ENCODE data around the gene ZNRF2.

DNA sequence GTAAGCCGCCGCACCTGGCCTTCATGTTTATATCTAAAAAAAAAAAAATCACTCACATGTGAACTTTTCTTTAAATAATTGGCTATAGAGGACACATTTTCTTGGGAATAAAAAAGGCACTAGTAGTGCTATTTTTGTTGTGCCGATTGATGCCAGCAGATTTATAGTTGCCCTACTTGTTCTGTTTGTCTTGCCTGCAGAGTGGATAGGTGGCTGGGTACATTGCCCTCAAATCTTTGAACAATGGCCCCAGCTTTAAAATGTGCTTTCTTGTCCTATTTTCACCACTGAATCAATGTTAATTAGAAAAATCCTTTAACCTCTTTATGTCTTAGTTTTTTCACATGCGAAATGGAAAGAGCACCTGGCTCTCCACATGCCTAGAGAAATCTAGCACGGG, 30.1 kb upstream of the ZNRF2 start:
- TF ChIP-seq, protein P1, sequence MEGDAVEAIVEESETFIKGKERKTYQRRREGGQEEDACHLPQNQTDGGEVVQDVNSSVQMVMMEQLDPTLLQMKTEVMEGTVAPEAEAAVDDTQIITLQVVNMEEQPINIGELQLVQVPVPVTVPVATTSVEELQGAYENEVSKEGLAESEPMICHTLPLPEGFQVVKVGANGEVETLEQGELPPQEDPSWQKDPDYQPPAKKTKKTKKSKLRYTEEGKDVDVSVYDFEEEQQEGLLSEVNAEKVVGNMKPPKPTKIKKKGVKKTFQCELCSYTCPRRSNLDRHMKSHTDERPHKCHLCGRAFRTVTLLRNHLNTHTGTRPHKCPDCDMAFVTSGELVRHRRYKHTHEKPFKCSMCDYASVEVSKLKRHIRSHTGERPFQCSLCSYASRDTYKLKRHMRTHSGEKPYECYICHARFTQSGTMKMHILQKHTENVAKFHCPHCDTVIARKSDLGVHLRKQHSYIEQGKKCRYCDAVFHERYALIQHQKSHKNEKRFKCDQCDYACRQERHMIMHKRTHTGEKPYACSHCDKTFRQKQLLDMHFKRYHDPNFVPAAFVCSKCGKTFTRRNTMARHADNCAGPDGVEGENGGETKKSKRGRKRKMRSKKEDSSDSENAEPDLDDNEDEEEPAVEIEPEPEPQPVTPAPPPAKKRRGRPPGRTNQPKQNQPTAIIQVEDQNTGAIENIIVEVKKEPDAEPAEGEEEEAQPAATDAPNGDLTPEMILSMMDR (IDR thresholded peaks at IDR 0.05; ENCODE audit: low read length) = no peak
- no peak for TF ChIP-seq EZH2phosphoT487 (IDR thresholded peaks at IDR 0.05; ENCODE audit: low read length)
- TF ChIP-seq EZH2 (optimal IDR thresholded peaks at IDR 0.05; ENCODE audit: low read depth, low read length) = no peak
